ENCODE measurements around the gene PFKFB4. TPM values are rescaled to one million over a fixed set of nuclear protein-coding genes. Genes with fewer than 3 reads are reported as not detected.
"Not testable (repeated sequence)": the region's sequence is repeated elsewhere in the genome, so short reads cannot be mapped to it uniquely, and the experiment has no call there.

The PFKFB4 gene
- total RNA-seq, 2 experiments from 2014 or later, result 5.1 to 5.4 TPM

GRCh38 chr3:48553361-48553760, 3.2 kb downstream of the PFKFB4 start:
- peaks cover 14% of the 10 kb centered on the region for H3K4me1 Mint-ChIP-seq (ENCODE audit: low read depth)
- H3K4me3 Mint-ChIP-seq, result no peak overlapping the region
- intact Hi-C loops (cut with micrococcal nuclease), result no loop called here
- H3K27ac Mint-ChIP-seq, result no peak overlapping the region
- CTCF ChIA-PET, result interaction anchor here (0.8 to 7.5 kb wide), 4 partner anchors 13 to 152 kb away, joined by 4 to 72 read pairs (median 5); no protein-coding TSS in a partner anchor
- no peaks in the 10 kb centered on the region for H3K9me3 Mint-ChIP-seq
- H3K36me3 Mint-ChIP-seq (ENCODE audit: low read depth), result no peaks in the 10 kb centered on the region
- no peak for DNase-seq
- no peaks in the 10 kb centered on the region for H3K27me3 Mint-ChIP-seq (ENCODE audit: low read depth)

- H3K9me3 Mint-ChIP-seq, result no peaks in the 10 kb centered on the region
- H3K4me3 Mint-ChIP-seq, result no peak overlapping the region
- H3K36me3 Mint-ChIP-seq (ENCODE audit: low read depth), result no peaks in the 10 kb centered on the region
- H3K27me3 Mint-ChIP-seq (ENCODE audit: low read depth), result no peaks in the 10 kb centered on the region
- intact Hi-C loops (cut with micrococcal nuclease), result no loop called here
- H3K4me1 Mint-ChIP-seq (ENCODE audit: low read depth), result peaks cover 11% of the 10 kb centered on the region
- H3K27ac Mint-ChIP-seq, result no peak overlapping the region
- DNase-seq, result no peak
- CTCF ChIA-PET, result interaction anchor here (0.6 to 7.5 kb wide), 5 partner anchors 12 to 436 kb away, joined by 3 to 72 read pairs (median 6); no protein-coding TSS in a partner anchor
Measured at GRCh38 chr3:48552111-48552951, 4.3 kb downstream of the PFKFB4 start.

GRCh38 chr3:48551651-48552050, 5.0 kb downstream of the PFKFB4 start:
- H3K4me3 Mint-ChIP-seq; DNase-seq; intact Hi-C loops (cut with micrococcal nuclease); H3K27ac Mint-ChIP-seq; H3K36me3 Mint-ChIP-seq (ENCODE audit: low read depth); H3K9me3 Mint-ChIP-seq; H3K27me3 Mint-ChIP-seq (ENCODE audit: low read depth): not testable (repeated sequence)
- H3K4me1 Mint-ChIP-seq (ENCODE audit: low read depth), result peaks cover 11% of the 10 kb centered on the region
- CTCF ChIA-PET, result interaction anchor here (4.9 to 7.1 kb wide), 2 partner anchors 117 to 150 kb away, joined by 55 to 83 read pairs; no protein-coding TSS in a partner anchor

- H3K4me3 Mint-ChIP-seq, result no peak overlapping the region
- CTCF ChIA-PET, result interaction anchor here (0.5 to 7.1 kb wide), 27 partner anchors 8 to 612 kb away, joined by 3 to 83 read pairs (median 4); partner anchors contain the start of genes ATRIP, CCDC51, PFKFB4 and TMA7
- no peaks in the 10 kb centered on the region for H3K9me3 Mint-ChIP-seq
- H3K4me1 Mint-ChIP-seq (ENCODE audit: low read depth), result peaks cover 4% of the 10 kb centered on the region
- no peak overlapping the region for H3K27ac Mint-ChIP-seq
- H3K36me3 Mint-ChIP-seq (ENCODE audit: low read depth), result no peaks in the 10 kb centered on the region
- DNase-seq, result peak; percentile 93
- intact Hi-C loops (cut with micrococcal nuclease), result loop anchor here (1.0 kb wide), 4 partner anchors 42 to 276 kb away; a partner anchor contains a TSS
- H3K27me3 Mint-ChIP-seq (ENCODE audit: low read depth), result no peaks in the 10 kb centered on the region
Measured at GRCh38 chr3:48548729-48549705, 7.6 kb downstream of the PFKFB4 start.

- CTCF ChIA-PET, result interaction anchor here (1.0 to 7.1 kb wide), 8 partner anchors 10 to 274 kb away, joined by 3 to 83 read pairs (median 12); partner anchors contain the start of genes ATRIP and PFKFB4
- H3K9me3 Mint-ChIP-seq, result no peaks in the 10 kb centered on the region
- intact Hi-C loops (cut with micrococcal nuclease), result loop anchor here (1.0 kb wide), 4 partner anchors 41 to 275 kb away; a partner anchor contains a TSS
- H3K27me3 Mint-ChIP-seq (ENCODE audit: low read depth), result no peaks in the 10 kb centered on the region
- H3K4me1 Mint-ChIP-seq (ENCODE audit: low read depth), result peaks cover 4% of the 10 kb centered on the region
- H3K4me3 Mint-ChIP-seq, result no peak overlapping the region
- DNase-seq, result no peak
- H3K36me3 Mint-ChIP-seq (ENCODE audit: low read depth), result no peaks in the 10 kb centered on the region
- H3K27ac Mint-ChIP-seq, result no peak overlapping the region
Measured at GRCh38 chr3:48548126-48548525, 8.5 kb downstream of the PFKFB4 start.

- intact Hi-C loops (cut with micrococcal nuclease), result no loop called here
- Mint-ChIP-seq H3K9me3 (peaks cover 1% of the 10 kb centered on the region), H3K4me1 (ENCODE audit: low read depth) (peaks cover 4% of the 10 kb centered on the region), H3K27ac (no peak overlapping the region), H3K4me3 (no peak overlapping the region), H3K36me3 (ENCODE audit: low read depth) (no peaks in the 10 kb centered on the region), H3K27me3 (ENCODE audit: low read depth) (no peaks in the 10 kb centered on the region)
- DNase-seq, result no peak
- CTCF ChIA-PET, result interaction anchor here (0.7 to 7.1 kb wide), 2 partner anchors 110 to 145 kb away, joined by 4 to 83 read pairs; no protein-coding TSS in a partner anchor
Measured at GRCh38 chr3:48546203-48546829, 10.3 kb downstream of the PFKFB4 start.

GRCh38 chr3:48544141-48544540, 12.5 kb downstream of the PFKFB4 start:
- Mint-ChIP-seq H3K27ac (no peak overlapping the region), H3K4me3 (no peak overlapping the region), H3K36me3 (ENCODE audit: low read depth) (no peaks in the 10 kb centered on the region), H3K4me1 (ENCODE audit: low read depth) (peaks cover 4% of the 10 kb centered on the region), H3K27me3 (ENCODE audit: low read depth) (no peaks in the 10 kb centered on the region), H3K9me3 (peaks cover 1% of the 10 kb centered on the region)
- CTCF ChIA-PET, result interaction anchor here (1.1 to 1.7 kb wide), 3 partner anchors 14 to 108 kb away, joined by 4 to 8 read pairs (median 4); no protein-coding TSS in a partner anchor
- intact Hi-C loops (cut with micrococcal nuclease), result no loop called here
- no peak for DNase-seq

- Mint-ChIP-seq H3K27ac (no peak overlapping the region), H3K27me3 (ENCODE audit: low read depth) (no peaks in the 10 kb centered on the region), H3K9me3 (peaks cover 1% of the 10 kb centered on the region), H3K4me1 (ENCODE audit: low read depth) (peaks cover 2% of the 10 kb centered on the region), H3K4me3 (no peak overlapping the region), H3K36me3 (ENCODE audit: low read depth) (no peaks in the 10 kb centered on the region)
- intact Hi-C loops (cut with micrococcal nuclease), result no loop called here
- CTCF ChIA-PET, result interaction anchor here (1.1 kb wide), 1 partner anchor 15 kb away, joined by 4 read pairs; no protein-coding TSS in a partner anchor
- DNase-seq, result no peak
Measured at GRCh38 chr3:48543271-48543866, 13.2 kb downstream of the PFKFB4 start.

GRCh38 chr3:48538451-48538850, 18.2 kb downstream of the PFKFB4 start:
- intact Hi-C loops (cut with micrococcal nuclease), result no loop called here
- Mint-ChIP-seq H3K36me3 (ENCODE audit: low read depth) (peaks cover 3% of the 10 kb centered on the region), H3K4me3 (no peak overlapping the region), H3K4me1 (ENCODE audit: low read depth) (no peaks in the 10 kb centered on the region), H3K27ac (no peak overlapping the region), H3K27me3 (ENCODE audit: low read depth) (no peaks in the 10 kb centered on the region), H3K9me3 (peaks cover 1% of the 10 kb centered on the region)
- no peak for DNase-seq
- CTCF ChIA-PET, result interaction anchor here (0.6 kb wide), 1 partner anchor 1201 kb away, joined by 3 read pairs; no protein-coding TSS in a partner anchor

GRCh38 chr3:48536785-48537184, 19.8 kb downstream of the PFKFB4 start:
- Mint-ChIP-seq H3K9me3 (no peaks in the 10 kb centered on the region), H3K4me1 (ENCODE audit: low read depth) (no peaks in the 10 kb centered on the region), H3K36me3 (ENCODE audit: low read depth) (peaks cover 3% of the 10 kb centered on the region), H3K27me3 (ENCODE audit: low read depth) (no peaks in the 10 kb centered on the region), H3K27ac (no peak overlapping the region), H3K4me3 (no peak overlapping the region)
- intact Hi-C loops (cut with micrococcal nuclease), result no loop called here
- no peak for DNase-seq
- CTCF ChIA-PET, result interaction anchor here (1.0 to 1.3 kb wide), 2 partner anchors 11 to 12 kb away, joined by 3 to 6 read pairs; no protein-coding TSS in a partner anchor

GRCh38 chr3:48536116-48536515, 20.5 kb downstream of the PFKFB4 start:
- CTCF ChIA-PET, result interaction anchor here (1.0 to 1.3 kb wide), 2 partner anchors 12 to 13 kb away, joined by 3 to 6 read pairs; no protein-coding TSS in a partner anchor
- intact Hi-C loops (cut with micrococcal nuclease), result no loop called here
- no peaks in the 10 kb centered on the region for H3K4me1 Mint-ChIP-seq (ENCODE audit: low read depth)
- no peak overlapping the region for H3K4me3 Mint-ChIP-seq
- no peaks in the 10 kb centered on the region for H3K9me3 Mint-ChIP-seq
- peaks cover 3% of the 10 kb centered on the region for H3K36me3 Mint-ChIP-seq (ENCODE audit: low read depth)
- H3K27ac Mint-ChIP-seq, result no peak overlapping the region
- H3K27me3 Mint-ChIP-seq (ENCODE audit: low read depth), result no peaks in the 10 kb centered on the region
- DNase-seq, result no peak

Measured in activated naive CD4-positive, alpha-beta T cell treated with anti-CD3 and anti-CD28 coated beads for 36 hours (primary cell).